SIG-M5 treated with dmso at 0.1 percent for 504 hours (cell line): Measurements from ENCODE around the gene ACTL10.

Experiments used
- DNase-seq: peaks from one replicate; lab custom pipeline; 2025; ENCODE audit not compliant: unreplicated experiment; lab: John Stamatoyannopoulos, UW

Gene ACTL10

DNA sequence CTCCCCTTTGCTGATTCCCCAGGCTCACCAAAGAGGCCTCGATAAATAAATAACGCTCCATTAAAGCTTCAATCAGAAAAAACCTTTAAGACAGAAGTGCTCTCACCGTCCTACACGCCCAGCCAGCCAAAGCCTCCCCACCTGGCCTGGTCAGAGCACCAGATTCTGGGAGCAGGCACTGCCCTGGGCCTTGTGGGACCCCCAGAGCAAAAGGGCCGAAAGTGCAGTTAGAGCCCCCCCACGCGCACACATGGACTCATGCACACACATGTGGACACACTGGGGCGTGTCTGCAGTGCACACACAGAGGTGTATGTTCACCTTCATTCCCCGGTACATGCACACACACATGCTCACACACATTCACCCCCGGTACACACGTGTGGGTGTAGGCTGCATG is 9.4 kb downstream of the ACTL10 start:
- DNase-seq, result no peak

DNA sequence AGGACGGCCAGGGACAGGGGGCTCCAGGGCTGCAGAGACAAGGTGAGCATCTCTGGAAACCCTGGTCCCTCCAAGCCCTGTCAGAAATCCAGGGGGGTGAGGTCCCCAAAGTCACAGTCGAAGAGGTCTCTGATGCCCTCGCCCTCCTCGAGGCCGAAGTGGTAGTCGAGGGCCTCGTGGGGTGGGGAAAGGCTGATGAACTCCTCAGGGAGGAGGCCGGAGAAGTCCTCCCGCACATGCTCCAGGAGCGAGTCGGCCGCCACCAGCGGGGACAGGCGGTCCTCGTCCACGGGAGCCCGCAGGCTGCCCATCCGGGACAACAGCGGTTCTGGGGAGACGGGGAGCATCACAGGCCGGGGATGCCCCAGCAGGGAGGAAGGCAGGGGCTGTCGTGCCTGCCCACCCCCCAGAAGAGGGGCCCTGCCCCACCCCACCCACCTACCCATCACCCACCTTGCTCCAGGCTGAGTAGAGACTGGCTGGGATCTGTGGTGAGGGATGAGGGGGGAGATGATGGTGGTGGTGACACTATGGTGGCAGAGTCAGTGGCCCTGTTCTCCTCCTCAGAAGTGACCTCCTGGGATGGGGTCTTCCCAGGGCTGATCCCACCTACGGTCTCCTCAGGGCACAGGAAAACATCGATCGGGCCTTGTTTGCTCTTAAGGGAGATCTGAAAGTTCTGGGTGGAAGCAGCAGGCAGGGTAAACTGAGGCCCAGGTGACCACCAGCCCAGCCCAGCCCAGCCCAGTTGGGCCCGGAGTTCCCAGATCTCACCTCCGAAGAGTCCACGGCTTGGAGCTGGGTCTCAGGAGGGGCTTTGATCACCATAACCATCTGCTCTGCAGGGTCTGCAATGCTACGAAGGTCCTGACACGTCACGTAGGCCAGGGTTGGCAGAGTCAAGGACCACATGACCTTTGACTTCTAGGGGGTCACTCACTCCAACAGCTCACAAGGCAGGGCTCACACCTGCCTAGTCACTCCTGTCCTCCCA is 10.2 kb downstream of the ACTL10 start:
- no peak for DNase-seq

DNA sequence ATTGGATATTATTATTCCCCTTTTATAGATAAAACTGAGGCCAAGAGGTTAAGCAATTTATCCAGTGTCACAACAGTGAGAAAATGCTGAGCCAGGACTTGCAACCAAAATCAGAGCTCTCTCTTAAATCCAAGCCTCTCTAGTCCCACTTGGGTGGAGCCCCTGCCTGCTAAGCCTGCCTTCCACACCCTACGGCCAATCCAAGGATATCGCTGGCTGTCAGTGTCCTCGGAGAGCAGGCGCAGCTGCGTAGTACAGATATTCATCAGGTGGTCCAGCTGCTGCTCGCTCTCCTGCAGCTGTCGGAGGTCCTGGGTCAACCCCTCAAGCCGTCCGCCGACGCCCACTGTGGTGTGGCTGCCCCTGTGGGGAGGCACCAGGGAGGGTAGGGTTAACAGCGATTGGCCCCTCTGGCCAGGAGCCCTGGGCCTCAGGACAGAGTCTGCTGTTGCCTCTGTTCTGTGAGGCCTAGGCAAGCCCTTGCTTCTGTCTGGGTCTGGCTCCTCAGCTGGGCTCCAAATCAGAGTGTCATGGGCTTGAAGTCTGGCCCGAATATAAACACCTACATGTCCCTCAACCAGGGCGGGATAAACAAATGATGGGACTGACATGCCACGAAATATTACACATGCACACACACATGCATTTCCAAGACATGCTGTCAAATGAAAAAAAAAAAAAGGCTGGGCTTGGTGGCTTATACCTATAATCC is 11.4 kb downstream of the ACTL10 start:
- no peak for DNase-seq

DNA sequence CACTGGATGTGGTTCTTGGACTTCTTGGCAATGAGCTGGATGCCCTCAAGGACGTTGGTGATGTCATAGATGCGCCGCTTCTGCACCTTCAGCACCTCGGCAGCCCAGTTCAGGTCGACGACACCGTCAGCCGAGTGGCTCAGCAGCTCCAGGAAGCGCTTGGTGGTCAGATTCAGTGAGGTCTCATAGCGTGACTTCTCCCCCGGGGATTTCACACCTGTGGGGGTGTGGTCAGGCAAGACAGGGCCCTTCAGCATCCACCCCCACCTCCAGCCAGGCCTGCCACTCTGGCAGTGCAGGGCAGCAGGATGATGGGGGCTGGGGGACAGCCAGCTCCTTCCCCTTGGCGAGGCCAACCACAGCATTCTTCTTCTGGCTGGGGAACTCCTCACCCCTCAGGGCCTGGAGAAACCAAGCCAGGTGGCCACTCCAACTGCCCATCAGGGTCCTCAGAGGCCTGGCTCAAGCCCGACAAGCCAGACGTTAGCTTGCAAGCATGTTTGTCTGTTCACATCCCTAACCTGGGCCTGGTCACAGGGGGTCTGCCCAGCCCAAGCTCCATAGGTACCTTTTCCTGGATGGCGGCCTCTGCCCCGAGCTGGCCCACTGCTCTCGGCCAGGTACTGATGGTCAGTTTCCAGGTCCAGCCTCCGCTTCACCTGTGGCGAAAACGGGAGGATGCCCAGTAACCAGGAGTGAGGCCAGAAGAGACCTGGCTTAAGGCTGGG is 13.2 kb downstream of the ACTL10 start:
- no peak for DNase-seq

DNA sequence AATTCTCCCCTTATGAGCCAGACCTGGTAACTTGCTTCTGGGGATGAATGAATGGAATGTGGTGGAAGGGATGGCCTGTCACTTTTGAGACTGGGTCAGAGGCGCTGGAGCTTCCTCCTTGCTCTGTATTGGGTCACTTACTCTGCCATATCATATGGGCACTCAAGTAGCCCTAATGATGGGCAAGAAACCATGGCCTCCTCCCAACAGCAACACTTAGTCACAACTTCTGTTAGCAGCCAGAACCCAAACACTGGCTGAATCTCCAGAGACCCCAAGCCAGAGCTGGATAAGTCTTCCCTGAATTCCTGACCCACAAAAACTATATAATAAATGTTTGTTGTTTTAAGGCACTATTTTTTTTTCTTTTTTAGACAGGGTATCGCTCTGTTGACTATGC is 13.9 kb downstream of the ACTL10 start:
- no peak for DNase-seq

DNA sequence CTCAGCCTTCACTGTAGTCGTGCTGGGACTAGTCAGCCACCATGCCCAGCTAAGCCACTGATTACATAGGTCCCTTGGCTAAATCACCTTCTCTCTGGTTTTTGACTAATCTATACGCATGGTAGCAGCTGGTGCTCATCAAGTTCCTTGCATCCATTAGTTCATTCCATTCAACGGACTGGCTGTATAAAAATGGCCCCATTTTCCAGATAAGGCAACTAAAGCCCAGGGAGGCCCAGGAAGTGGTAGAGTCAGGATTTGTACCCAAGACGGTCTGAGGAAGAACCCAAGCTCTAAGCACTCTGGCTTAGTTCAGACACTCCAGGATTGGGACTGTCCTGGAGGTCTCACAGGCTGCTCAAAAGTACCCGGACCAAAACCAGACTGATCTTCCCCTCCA is 14.5 kb downstream of the ACTL10 start:
- DNase-seq, result no peak

DNA sequence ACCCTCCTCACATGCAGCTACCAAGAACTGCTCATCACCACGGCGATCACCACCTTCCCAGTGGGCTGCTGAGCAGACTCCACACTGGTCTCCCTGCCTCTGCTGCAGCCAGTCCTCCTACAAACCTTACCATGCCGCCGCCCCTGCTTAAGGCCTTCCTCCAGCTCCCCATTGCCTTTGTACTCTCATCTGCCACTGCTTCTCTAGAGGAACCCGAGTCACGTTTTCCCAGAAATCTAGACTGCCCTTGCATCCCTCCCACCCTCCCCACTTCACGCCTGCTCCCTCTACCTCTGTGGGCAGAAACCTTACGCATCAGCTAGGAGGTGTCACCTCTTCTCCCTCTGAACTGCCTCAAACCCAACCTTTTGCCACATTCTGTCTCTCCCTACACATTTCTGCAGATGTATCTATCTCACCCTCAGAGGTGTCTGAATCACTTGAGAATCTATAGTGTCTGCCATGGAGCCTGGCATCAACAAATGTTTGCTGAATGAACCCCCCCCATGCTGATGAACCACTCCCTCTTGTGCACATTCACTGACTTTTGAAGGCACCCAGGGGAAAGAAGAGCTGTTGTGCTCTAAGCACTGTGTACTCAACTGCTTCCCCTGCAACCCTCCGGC is 15.1 kb downstream of the ACTL10 start:
- DNase-seq, result no peak

DNA sequence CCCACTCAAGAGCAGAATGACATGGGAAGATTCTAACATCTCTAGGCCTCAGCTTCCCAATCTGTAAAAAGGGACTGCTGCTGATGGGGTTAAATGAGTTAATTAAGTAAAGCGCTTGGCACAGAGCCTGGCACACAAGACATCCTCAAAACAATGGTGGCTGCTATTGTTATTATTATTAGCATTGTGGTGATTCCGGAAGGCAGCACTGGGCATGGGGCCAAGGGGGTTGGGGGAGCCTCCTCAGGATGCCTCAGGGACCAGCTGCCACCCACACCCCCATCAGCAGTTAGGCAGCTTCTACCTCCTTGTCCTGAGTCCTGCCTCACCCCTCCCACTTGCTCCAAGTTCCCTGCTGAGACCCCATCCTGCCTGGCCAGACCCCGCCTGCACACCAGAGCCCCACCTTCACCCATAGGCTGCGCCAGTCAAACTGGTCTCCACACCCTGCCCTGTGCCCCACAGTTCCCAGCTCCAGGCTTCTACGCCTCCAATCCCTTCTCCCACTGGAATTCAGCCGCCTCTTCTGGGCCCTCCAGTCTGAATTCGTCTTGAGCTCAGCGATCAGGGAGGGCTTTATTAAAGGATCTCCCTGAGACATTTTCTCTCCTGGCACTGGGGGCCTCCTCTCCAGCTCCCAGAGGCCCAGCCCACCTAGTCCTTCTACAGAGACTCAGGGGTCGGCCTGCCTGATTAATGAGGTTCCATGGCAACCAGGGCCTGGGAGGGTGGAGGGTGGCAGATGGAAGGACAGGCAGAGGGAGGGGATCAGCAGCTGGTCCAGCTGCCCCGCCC is 18.0 kb downstream of the ACTL10 start:
- no peak for DNase-seq

DNA sequence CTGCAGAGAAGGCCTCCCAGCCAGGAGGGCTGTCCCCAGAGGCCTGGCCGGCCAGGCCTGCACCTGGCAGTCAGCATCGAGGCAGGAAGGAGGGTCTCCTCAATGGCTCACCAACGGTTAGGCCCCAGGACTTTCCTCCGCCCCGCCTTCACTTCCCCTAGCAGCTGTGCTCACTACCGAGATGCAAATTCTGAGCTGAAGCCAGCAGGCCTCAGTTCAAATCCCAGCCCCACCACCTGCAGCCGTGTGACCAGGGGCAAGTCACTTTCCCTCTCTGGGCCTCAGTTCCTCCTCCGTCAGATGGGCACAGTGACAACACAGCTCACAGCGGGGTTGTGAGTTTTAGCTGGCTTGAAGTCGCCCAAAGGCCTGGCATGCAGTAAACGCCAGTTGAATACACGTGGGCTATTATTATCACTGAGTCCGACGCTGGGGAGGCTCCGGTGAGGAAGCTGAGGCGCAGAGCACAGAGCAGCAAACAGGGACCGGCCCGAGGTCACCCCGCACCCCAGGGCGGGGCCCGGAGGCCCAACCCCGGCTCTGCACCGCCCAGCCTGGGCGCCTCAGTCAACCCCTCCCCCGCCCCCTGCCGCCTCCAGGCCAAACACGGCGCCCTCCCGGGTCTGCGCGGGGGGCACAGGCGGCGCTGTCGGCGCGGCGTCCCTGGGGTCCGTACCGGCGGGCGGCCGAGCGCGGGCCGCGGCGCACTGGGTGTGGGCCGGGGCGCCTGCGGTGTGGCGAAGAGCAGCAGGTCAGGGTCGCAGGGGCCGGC is 18.8 kb downstream of the ACTL10 start:
- DNase-seq, result peak; percentile 68

DNA sequence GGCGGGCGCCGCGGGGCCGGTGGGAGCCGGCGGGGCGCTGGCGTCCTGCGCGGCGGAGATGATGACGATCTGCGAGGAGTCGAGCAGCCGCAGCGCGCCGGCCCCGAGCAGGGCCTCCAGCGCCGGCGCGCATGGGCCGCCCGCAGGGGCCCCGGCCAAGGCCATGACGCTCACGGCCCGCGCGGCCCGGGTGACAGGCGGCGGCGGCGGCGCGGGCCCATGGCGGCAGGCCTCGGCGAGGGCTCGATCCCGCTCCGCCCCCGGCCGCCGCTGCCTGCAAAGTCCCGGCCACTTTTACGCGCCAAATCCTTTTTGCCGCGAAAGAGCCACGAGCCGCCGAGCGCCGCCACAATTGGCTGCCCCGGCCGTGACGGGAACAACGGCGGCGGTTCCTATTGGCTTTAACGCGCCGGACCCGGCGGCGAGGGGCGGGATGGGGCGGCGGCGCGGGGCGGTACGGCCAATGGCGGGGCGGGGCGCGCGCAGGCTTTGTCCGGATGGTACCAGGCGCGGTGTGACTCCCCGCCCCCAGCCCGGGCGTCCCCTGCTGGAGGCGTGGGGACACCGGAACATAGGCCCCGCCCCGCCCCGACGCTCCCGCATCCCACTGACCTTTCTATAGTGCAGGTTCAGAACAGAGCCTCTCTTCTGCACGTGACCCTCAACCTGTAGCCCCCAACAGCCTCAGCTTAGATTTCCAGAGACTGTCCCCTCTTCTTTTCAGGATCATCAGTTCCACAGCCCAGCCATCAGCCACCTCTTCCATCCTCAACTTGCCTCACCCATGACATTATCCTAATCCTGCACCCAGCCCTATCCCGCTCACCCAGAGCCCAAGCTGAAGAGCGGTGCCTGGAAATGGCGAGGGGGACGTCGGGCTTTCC is 19.6 kb downstream of the ACTL10 start, which contains the start of gene E2F1:
Gene E2F1 (minus strand): TSS at position 286 of the 884 bp plus-strand sequence. CDS start 121 bp downstream, at position 165.
- peak; percentile 93 for DNase-seq

DNA sequence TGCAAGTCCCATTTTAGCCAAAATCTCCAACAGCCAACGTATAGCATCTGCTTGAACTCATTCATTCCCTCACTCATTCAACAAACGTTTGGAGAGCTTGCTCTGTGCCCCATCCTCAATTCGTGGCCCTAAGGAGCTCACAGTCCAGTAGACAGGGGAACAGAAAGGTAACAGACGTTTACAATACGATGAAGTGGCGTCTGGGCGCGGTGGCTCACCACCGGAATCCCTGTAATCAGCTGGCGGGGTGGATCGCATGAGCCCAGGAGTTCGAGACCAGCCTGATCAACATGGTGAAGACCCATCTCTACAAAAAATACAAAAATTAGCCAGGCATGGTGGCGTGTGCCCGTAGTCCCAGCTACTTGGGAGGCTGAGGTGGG is 20.2 kb downstream of the ACTL10 start:
- no peak for DNase-seq

DNA sequence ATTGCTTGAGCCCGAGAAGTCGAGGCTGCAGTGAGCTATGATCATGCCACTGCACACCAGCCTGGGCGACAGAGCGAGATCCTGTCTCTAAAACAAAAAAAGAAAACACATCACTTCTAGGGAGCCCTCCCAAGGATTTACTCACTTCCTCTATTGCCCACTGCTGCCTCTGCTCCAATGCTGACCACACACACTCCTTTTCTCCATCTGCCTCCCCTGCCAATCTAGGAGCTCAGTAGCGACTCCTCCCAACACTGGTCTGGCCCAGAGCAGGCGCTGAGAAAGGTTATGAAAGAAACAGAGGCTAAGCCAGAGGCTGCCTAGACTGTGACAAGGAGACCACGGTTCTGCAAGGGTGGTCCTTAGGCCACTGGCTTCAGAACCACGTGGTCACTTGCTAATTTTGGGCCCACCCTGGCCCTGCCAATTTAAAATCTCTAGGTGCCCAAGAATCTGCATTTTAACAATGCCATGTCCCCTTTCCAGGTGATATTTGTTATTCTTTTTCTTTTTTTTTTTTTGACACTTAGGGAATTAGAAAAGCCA is 20.7 kb downstream of the ACTL10 start:
- DNase-seq, result peak; percentile 94

DNA sequence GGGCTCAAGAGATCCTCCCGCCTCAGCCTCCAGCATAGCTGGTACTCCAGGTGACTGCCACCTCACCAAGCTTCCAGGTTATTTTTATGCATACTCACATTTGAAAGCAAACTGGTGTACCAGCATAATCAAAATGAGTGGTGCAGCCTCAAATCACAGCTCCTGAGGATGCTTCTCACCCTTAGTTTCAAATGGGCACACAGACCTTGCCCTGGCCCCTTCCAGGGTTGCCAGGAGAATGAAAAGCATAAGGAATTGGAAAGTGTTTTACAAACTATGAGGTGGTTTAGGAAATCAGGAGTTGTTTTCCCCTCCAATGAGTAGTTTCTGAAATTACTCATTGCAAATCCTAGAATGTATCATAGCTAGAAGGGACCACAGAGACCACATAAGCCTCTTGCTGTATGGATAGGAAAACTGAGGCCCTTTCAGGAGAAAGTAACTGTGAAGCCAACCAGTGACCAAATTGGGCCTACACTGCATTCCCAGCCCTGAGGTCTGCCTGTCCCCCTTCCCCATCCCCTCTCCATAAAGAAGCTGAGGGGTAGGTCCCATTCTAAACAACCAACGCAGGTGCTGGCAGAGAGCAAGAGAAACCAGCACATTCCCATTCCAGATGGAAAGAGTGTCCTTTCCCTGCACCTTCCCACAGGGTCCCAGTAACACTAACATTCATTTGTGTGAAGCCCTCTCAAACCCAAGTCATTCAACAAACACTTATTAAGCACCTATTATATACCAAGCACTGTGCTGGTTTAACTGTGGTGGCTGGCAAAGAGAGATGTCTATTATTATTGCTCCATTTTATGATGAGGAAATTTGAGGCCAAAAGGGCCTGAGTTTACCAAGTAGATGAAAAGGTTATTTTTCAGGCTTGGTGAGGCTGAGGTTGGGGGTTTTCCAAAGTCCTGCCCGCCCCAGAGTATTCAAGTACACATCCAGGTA is 21.5 kb downstream of the ACTL10 start:
- DNase-seq, result no peak

DNA sequence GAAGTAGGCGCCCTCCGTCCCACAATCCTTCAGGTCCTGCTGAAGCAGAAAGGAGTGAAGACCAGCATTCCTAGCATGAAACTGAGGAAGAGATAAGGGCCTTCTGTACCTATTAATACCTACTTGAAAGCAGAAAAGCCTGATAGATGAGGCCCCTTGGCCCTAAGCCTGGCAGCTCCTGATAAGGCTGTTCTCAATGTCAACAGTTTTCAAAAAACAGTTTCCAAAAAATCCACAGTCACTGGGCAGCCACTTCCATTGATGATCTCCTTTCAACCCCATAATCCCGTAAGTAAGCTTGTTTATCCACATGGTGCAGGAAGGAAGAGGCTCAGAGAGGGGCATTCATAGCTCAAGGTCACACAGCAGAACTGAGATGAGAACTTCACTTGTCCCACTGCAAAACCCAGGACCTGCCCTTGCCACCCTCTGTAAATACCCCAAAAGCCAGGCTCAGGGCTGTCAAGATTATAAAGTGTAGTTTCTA is 22.2 kb downstream of the ACTL10 start:
- DNase-seq, result no peak

DNA sequence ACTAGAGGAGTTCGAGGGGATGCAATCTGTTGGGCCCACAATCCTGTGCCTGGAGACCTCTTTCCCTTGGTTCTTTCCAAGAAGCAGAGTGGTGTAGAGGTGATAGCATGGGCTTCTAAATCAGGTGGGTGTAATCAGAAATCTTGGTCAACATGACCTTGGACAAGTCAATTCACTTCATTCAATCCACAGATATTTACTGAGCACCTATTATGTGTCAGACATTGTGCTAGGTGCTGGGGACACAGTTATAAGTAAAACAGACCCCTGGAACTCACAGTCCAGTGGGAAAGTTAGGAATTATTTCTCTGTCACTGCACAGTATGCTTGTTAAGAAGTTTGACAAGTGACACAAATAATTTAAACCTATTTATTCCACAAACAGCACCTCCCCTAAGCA is 22.8 kb downstream of the ACTL10 start:
- no peak for DNase-seq

DNA sequence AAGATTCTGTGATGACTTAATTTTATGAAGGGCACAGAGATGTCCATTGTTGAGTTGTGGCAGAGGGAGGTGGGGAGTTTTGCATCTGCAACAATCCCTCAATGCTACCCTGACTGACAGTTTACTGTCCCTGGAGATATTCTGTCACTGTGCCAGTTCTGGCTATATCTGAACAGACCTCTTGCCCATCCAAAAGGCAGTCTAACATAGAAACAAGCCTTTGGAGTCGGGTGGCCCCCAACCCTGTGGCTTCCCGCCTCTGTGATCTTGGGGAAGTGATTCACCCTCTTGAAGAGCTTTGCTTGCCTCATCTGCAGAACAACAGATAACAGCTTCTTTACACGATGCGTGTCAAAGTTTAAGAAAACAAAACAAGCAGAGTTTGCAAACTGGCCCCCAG is 23.2 kb downstream of the ACTL10 start:
- peak; percentile 78 for DNase-seq

DNA sequence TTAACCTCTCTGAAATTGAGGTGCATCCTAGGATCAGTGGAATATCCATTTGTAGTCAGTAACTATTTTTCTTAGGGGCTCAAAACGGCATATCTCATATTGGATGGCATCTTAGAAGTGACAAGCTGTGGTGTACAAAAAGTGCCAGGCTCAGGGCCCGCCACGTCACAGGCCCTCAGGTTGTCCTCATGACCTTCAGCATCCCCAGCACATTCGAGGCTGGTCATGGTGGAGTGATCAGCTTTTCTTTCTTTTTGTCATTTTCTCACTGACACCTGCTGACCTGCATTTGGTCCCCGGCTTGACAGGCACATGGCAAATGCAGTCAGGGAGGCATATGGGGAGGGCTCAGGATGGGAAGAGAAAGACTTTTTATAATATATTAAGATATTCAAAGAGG is 26.5 kb downstream of the ACTL10 start:
- no peak for DNase-seq
